ENCODE data around the gene GTPBP4.

GRCh38 chr10:1015688-1016087 lies 27.5 kb downstream of the GTPBP4 start:
- TF ChIP-seq CTCF (IDR thresholded peaks at IDR 0.05; ENCODE audit: insufficient read depth, low read depth, low read length): no peak
- no peak for TF ChIP-seq EZH2 (IDR thresholded peaks at IDR 0.05; ENCODE audit: insufficient read depth, low read length)
